Measurements from ENCODE around the gene RB1. TPM values are rescaled to one million over a fixed set of nuclear protein-coding genes. Genes with fewer than 3 reads are reported as not detected.
A peak's percentile ranks its signal among the peaks of the same experiment; 100 is the strongest.

The RB1 gene
- total and polyA plus RNA-seq, 2 donors (not counting 3 experiments of a cell fraction or from before 2014, with no cell fraction given) = 8.0 to 41.2 TPM

GRCh38 chr13:48436661-48437288 is 133.2 kb downstream of the RB1 start:
- POLR2A ChIA-PET = interaction anchor here (0.6 kb wide), 1 partner anchor 24 kb away, joined by 3 read pairs; the partner anchor contains the start of gene LPAR6
- peak overlapping the region; percentile 75 for H3K4me2 ChIP-seq (ENCODE audit: insufficient read depth, low read length)
- H3K27ac ChIP-seq (ENCODE audit: insufficient read depth, low read depth, low read length) = no peak overlapping the region
- no peak for TF ChIP-seq MAX (IDR thresholded peaks at IDR 0.05; ENCODE audit: insufficient read depth, insufficient read length)
- TF ChIP-seq EZH2 (IDR thresholded peaks at IDR 0.05; ENCODE audit: borderline replicate concordance, low read depth, low read length, severe bottlenecking) = no peak
- no peak for TF ChIP-seq JUN (IDR thresholded peaks at IDR 0.05; ENCODE audit: borderline replicate concordance, insufficient read depth, insufficient read length, low read depth)
- TF ChIP-seq MYC (IDR thresholded peaks at IDR 0.05; ENCODE audit: low read depth, low read length) = no peak
- TF ChIP-seq GATA2 (IDR thresholded peaks at IDR 0.05; ENCODE audit: insufficient read depth, insufficient read length, low read depth, low read length) = no peak
- TF ChIP-seq CTCF (IDR thresholded peaks at IDR 0.05; ENCODE audit: extremely low read depth in 1 of 2, insufficient read depth in 1 of 2, low read depth in 1 of 2, low read length in 2 of 2) = no peak
- TF ChIP-seq FOS (IDR thresholded peaks at IDR 0.05; ENCODE audit: borderline replicate concordance, insufficient read depth, low read length) = no peak
- TF ChIP-seq POLR2A (IDR thresholded peaks at IDR 0.05; ENCODE audit: low read depth, low read length) = no peak
- no peak for TF ChIP-seq POLR2AphosphoS5 (IDR thresholded peaks at IDR 0.05; ENCODE audit: insufficient read depth, low read depth, low read length)
- no peaks in the 10 kb centered on the region for H3K27me3 ChIP-seq (ENCODE audit: control insufficient read depth in 2 of 2, insufficient read depth in 2 of 2, low read length in 2 of 2)
- DNase-seq (ENCODE audit: low read depth, low spot score) (peak; percentile 69), FAIRE-seq (peak; percentile 80)
- peak overlapping the region in 1 of 3 experiments; percentile 1 for H3K4me3 ChIP-seq (replicated peaks in 1 of 3; ENCODE audit: insufficient read depth in 1 of 3, low read depth in 1 of 3, low read length in 3 of 3)
- dilution Hi-C loops (cut with MboI; ENCODE audit: extremely low pct_ligation_motif_present, low sequenced_read_pairs) (no loop called here), intact Hi-C loops (cut with micrococcal nuclease) (loop anchor here (1.0 kb wide), 1 partner anchor 10 kb away; no protein-coding TSS in a partner anchor)
- H3K9me3 ChIP-seq (replicated peaks; ENCODE audit: control insufficient read depth, insufficient read depth, low read length) = no peaks in the 10 kb centered on the region
- no TSS peak for BruUV-seq (replicated peaks)
- H3K36me3 ChIP-seq (ENCODE audit: control insufficient read depth in 2 of 2, extremely low read depth in 1 of 2, insufficient read depth in 2 of 2, low read length in 2 of 2) = no peaks in the 10 kb centered on the region
- H3K79me2 ChIP-seq (ENCODE audit: control insufficient read depth, insufficient read depth, low read length) = no peaks in the 10 kb centered on the region
- H3K9ac ChIP-seq (replicated peaks; ENCODE audit: extremely low read depth, insufficient read depth, low read length) = no peak overlapping the region
- no peak overlapping the region for H2AFZ ChIP-seq (ENCODE audit: low read depth, low read length)
- no peaks in the 10 kb centered on the region for H4K20me1 ChIP-seq (replicated peaks; ENCODE audit: control insufficient read depth, extremely low read depth, insufficient read depth, low read length)
- CTCF ChIA-PET = interaction anchor here (1.4 to 1.6 kb wide), 2 partner anchors 8 to 143 kb away, joined by 4 to 7 read pairs; no protein-coding TSS in a partner anchor
- H3K9me1 ChIP-seq (replicated peaks; ENCODE audit: control insufficient read depth, extremely low read depth, insufficient read depth, low read length) = no peaks in the 10 kb centered on the region
- H3K4me1 ChIP-seq (ENCODE audit: control insufficient read depth, extremely low read depth, insufficient read depth, low read length) = peaks cover 27% of the 10 kb centered on the region

Measured in endothelial cell of umbilical vein (primary cell).